Measurements from ENCODE around the gene RAET1G. TPM values are rescaled to one million over a fixed set of nuclear protein-coding genes. Genes with fewer than 3 reads are reported as not detected.

The RAET1G gene
- total RNA-seq, 1 experiment from 2014 or later, result not detected

GRCh38 chr6:149897015-149897697 lies 25.8 kb downstream of the RAET1G start:
- H3K9me3 Mint-ChIP-seq (ENCODE audit: unreplicated experiment), result no peaks in the 10 kb centered on the region
- Histone ChIP-seq H3K27me3 (replicated peaks; ENCODE audit: control insufficient read depth, insufficient read depth, low read length) (no peaks in the 10 kb centered on the region), H3K9me3 (no peaks in the 10 kb centered on the region), H3K36me3 (ENCODE audit: control insufficient read depth, insufficient read depth, low read length) (no peaks in the 10 kb centered on the region), H3K4me3 (ENCODE audit: low read depth, low read length) (no peak overlapping the region), H3K4me1 (no peaks in the 10 kb centered on the region)
- H3K27me3 Mint-ChIP-seq (ENCODE audit: insufficient read depth, unreplicated experiment), result peaks cover 11% of the 10 kb centered on the region
- ChIA-PET POLR2A (no interaction called here), CTCF (no interaction called here)
- no peak overlapping the region for H3K27ac Mint-ChIP-seq (ENCODE audit: unreplicated experiment)
- DNase-seq, result no peak
- H3K36me3 Mint-ChIP-seq (ENCODE audit: insufficient read depth, unreplicated experiment), result no peaks in the 10 kb centered on the region
- H3K4me3 Mint-ChIP-seq (ENCODE audit: unreplicated experiment), result no peak overlapping the region
- no peak for TF ChIP-seq CTCF (IDR thresholded peaks at IDR 0.05; ENCODE audit: insufficient read depth in 1 of 2, low read depth in 1 of 2, low read length in 1 of 2, severe bottlenecking in 1 of 2, unreplicated experiment in 1 of 2)
- no peaks in the 10 kb centered on the region for H3K4me1 Mint-ChIP-seq (ENCODE audit: low read depth, unreplicated experiment)
- no TSS peak for BruUV-seq (replicated peaks)
- intact Hi-C loops (cut with micrococcal nuclease; ENCODE audit: unreplicated experiment), result loop anchor here (1.0 kb wide), 1 partner anchor 63 kb away; no protein-coding TSS in a partner anchor

GRCh38 chr6:149896491-149896890 lies 26.4 kb downstream of the RAET1G start:
- Histone ChIP-seq H3K9me3 (no peaks in the 10 kb centered on the region), H3K27me3 (replicated peaks; ENCODE audit: control insufficient read depth, insufficient read depth, low read length) (no peaks in the 10 kb centered on the region), H3K4me3 (ENCODE audit: low read depth, low read length) (no peak overlapping the region), H3K36me3 (ENCODE audit: control insufficient read depth, insufficient read depth, low read length) (no peaks in the 10 kb centered on the region), H3K4me1 (no peaks in the 10 kb centered on the region)
- Mint-ChIP-seq H3K36me3 (ENCODE audit: insufficient read depth, unreplicated experiment) (no peaks in the 10 kb centered on the region), H3K27me3 (ENCODE audit: insufficient read depth, unreplicated experiment) (peaks cover 11% of the 10 kb centered on the region), H3K4me3 (ENCODE audit: unreplicated experiment) (no peak overlapping the region), H3K27ac (ENCODE audit: unreplicated experiment) (no peak overlapping the region), H3K4me1 (ENCODE audit: low read depth, unreplicated experiment) (no peaks in the 10 kb centered on the region), H3K9me3 (ENCODE audit: unreplicated experiment) (no peaks in the 10 kb centered on the region)
- BruUV-seq (replicated peaks), result no TSS peak
- DNase-seq, result no peak
- POLR2A ChIA-PET, result no interaction called here
- TF ChIP-seq CTCF (IDR thresholded peaks at IDR 0.05; ENCODE audit: insufficient read depth in 1 of 2, low read depth in 1 of 2, low read length in 1 of 2, severe bottlenecking in 1 of 2, unreplicated experiment in 1 of 2), result no peak
- CTCF ChIA-PET, result no interaction called here
- intact Hi-C loops (cut with micrococcal nuclease; ENCODE audit: unreplicated experiment), result no loop called here

GRCh38 chr6:149895833-149896271 lies 27.1 kb downstream of the RAET1G start:
- POLR2A ChIA-PET, result no interaction called here
- no peak for DNase-seq
- no peak overlapping the region for H3K4me3 Mint-ChIP-seq (ENCODE audit: unreplicated experiment)
- Histone ChIP-seq H3K9me3 (no peaks in the 10 kb centered on the region), H3K4me3 (ENCODE audit: low read depth, low read length) (no peak overlapping the region), H3K4me1 (no peaks in the 10 kb centered on the region), H3K36me3 (ENCODE audit: control insufficient read depth, insufficient read depth, low read length) (no peaks in the 10 kb centered on the region), H3K27me3 (replicated peaks; ENCODE audit: control insufficient read depth, insufficient read depth, low read length) (no peaks in the 10 kb centered on the region)
- H3K36me3 Mint-ChIP-seq (ENCODE audit: insufficient read depth, unreplicated experiment), result no peaks in the 10 kb centered on the region
- TF ChIP-seq CTCF (IDR thresholded peaks at IDR 0.05; ENCODE audit: insufficient read depth in 1 of 2, low read depth in 1 of 2, low read length in 1 of 2, severe bottlenecking in 1 of 2, unreplicated experiment in 1 of 2), result no peak
- no peak overlapping the region for H3K27ac Mint-ChIP-seq (ENCODE audit: unreplicated experiment)
- no TSS peak for BruUV-seq (replicated peaks)
- intact Hi-C loops (cut with micrococcal nuclease; ENCODE audit: unreplicated experiment), result no loop called here
- H3K9me3 Mint-ChIP-seq (ENCODE audit: unreplicated experiment), result no peaks in the 10 kb centered on the region
- no peaks in the 10 kb centered on the region for H3K4me1 Mint-ChIP-seq (ENCODE audit: low read depth, unreplicated experiment)
- CTCF ChIA-PET, result interaction anchor here (0.6 kb wide), 1 partner anchor 74 kb away, joined by 6 read pairs; no protein-coding TSS in a partner anchor
- H3K27me3 Mint-ChIP-seq (ENCODE audit: insufficient read depth, unreplicated experiment), result peaks cover 11% of the 10 kb centered on the region
